ENCODE data around the gene ICA1. TPM values are rescaled to one million over a fixed set of nuclear protein-coding genes. Genes with fewer than 3 reads are reported as not detected.

ICA1 gene
- total RNA-seq, 2 donors from 2014 or later, result 0.46 to 3.6 TPM

DNA sequence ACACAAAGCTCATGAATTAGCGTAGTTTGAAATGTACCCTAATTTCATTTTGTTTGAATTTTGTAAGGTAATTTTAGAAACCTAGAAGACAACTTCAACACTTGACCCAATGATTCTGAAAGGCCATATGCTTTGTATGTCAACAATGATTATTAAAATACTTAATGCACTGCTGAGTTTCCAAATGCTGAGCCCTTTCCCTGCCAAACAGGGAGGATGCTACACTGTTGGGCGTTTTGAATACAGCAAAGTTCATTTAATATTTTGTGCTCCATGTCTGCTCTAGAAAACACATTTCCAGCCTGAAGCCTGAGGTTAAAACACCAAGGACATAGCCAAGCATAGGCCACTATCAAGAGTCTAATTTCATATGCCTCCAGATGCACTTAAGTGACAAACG, 99.8 kb downstream of the ICA1 start:
- H3K9me3 Mint-ChIP-seq, result no peaks in the 10 kb centered on the region
- no peaks in the 10 kb centered on the region for H3K36me3 Mint-ChIP-seq
- DNase-seq (ENCODE audit: low spot score in 2 of 2) (no peak), ATAC-seq (no peak)
- H3K27ac Mint-ChIP-seq, result no peak overlapping the region

DNA sequence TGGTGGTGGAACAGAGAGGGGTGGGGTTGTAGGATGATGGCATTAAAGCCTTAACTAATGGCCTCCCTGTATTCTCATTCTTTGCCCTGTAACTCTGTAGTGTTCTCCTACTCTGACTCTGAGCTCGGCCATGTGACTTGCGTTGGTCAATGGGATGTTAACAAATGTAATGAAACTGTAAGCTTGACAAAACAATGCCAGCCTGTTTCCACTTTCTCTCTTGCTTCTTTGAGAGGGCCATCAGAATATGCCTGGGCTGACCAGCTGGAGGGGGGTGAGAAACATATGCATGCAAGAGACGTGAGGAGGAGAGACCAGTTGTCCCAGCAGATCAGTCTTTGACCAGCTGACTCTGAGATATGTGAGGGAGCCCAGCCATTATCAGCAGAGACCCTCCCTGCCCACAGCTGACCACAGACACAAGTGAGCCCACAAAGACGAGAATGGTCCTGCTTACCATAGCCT, 100.6 kb downstream of the ICA1 start:
- ATAC-seq (no peak), DNase-seq (ENCODE audit: low spot score in 2 of 2) (no peak)
- Mint-ChIP-seq H3K27ac (no peak overlapping the region), H3K36me3 (no peaks in the 10 kb centered on the region), H3K9me3 (no peaks in the 10 kb centered on the region)

DNA sequence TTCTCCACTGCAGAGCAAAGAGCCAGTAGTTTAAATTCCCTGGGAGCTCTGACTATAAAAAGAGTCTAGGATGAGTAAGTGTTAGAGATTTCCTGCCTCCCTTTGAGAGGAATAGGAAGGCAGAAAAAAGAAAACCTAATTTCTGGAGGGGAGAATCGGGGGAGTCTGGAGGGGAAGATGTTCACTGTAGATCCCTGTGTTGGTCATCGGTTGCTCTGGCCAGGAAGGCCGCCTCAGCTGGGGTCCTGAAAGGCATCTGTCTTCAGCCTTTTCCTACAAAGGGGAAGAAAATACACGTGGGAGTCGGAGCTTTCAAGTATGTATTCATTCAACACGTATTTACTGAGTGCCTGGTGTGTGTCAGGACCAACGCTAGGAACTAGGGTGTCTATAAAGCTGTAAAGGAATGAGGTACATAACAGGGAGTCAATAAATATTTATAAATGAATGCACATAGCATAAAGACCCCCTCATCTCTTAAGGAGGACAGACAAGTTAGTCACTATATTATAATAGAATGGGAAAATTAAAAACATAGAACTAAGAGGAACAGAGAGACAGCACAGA, 101.1 kb downstream of the ICA1 start:
- H3K9me3 Mint-ChIP-seq, result no peaks in the 10 kb centered on the region
- DNase-seq (ENCODE audit: low spot score in 2 of 2) (no peak), ATAC-seq (no peak)
- H3K27ac Mint-ChIP-seq, result peak overlapping the region in 1 of 2 donors; percentile 51
- no peaks in the 10 kb centered on the region for H3K36me3 Mint-ChIP-seq

DNA sequence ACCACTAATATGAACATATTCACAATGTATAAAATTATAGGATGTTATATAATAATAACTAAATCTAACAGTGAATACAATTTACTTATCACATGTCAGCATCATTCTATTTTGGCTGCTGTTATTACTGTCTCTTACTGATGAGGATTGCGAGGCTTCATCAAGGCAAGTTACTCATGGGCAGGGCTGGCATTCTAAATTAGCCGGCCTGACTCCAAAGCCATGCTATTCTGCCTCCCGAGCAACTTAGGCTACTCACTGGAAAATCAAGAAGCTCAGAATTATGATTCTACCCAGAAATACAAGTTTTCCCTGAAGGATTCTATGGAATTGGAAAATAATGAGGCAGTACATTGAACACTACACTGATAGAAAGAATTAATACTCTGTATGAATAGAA, 101.7 kb downstream of the ICA1 start:
- DNase-seq (ENCODE audit: low spot score in 2 of 2), result no peak
- Mint-ChIP-seq H3K36me3 (no peaks in the 10 kb centered on the region), H3K27ac (no peak overlapping the region), H3K9me3 (no peaks in the 10 kb centered on the region)
- no peak for ATAC-seq

DNA sequence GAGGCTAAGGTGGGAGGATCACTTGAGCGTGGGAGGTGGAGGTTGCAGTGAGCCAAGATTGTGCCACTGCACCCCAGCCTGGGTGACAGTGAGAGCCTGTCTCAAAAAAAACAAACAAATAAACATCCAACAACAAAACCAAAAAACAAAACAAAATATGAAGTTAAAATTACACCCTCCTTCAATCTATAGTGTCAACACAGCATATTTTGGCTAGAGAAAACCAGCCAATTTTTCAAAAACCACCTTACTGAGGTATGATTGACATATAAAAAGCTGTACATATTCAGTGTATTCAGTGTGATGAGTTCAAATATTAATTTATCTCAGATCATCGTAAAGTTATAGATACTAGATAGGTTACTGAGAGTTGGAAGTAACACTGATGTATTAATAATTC, 102.4 kb downstream of the ICA1 start:
- Mint-ChIP-seq H3K36me3 (no peaks in the 10 kb centered on the region), H3K27ac (no peak overlapping the region)
- DNase-seq (ENCODE audit: low spot score in 2 of 2), result no peak

DNA sequence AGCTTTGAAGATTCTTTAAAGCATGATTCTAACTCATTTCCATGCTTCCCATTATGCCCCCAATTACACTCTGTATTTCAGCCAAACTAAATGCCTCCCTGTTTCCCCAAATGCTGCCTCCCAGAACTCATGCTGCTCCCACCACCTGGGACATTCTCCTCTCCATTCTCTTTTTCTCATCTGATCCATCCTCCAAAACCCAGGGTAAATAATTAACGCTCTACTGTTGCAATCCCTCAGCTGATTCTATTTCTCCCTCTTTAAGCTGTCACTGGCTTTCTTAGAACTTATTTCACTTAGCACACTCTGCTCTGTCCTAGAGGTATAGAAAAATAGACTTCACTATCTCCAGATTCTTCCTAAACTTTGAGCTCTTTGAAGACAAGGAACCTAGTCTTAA, 104.7 kb downstream of the ICA1 start:
- ATAC-seq (no peak), DNase-seq (ENCODE audit: low spot score in 2 of 2) (no peak)
- H3K9me3 Mint-ChIP-seq, result peaks cover 6 to 7% of the 10 kb centered on the region in 2 donors
- H3K27ac Mint-ChIP-seq, result no peak overlapping the region
- peaks cover 0 to 7% of the 10 kb centered on the region in 2 donors for H3K36me3 Mint-ChIP-seq

More for the DNA sequence above, 102.4 kb downstream of the ICA1 start:
- H3K9me3 Mint-ChIP-seq, result no peaks in the 10 kb centered on the region
- ATAC-seq, result no peak

DNA sequence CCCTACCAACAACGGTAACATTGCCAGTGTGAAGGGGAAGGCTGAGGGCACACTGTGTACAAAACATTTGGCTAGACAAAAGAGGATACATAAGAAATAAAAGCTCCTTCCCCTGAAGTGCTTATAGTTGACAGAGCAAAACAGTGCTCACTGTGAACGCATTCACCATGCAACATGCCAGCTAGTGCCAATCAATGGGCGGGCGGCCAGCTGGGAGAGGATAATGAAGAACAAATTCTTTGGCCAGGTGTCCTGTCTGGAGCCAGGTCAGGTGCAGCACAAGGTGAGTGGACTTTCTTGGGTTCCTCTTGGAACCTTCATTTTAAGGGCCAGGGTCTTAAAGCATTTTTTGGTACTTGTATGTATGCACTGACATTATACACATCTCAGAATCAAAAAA, 106.1 kb downstream of the ICA1 start:
- H3K27ac Mint-ChIP-seq, result no peak overlapping the region
- H3K36me3 Mint-ChIP-seq, result peaks cover 0 to 16% of the 10 kb centered on the region in 2 donors
- DNase-seq (ENCODE audit: low spot score in 2 of 2) (no peak), ATAC-seq (no peak)
- peaks cover 9 to 13% of the 10 kb centered on the region in 2 donors for H3K9me3 Mint-ChIP-seq

DNA sequence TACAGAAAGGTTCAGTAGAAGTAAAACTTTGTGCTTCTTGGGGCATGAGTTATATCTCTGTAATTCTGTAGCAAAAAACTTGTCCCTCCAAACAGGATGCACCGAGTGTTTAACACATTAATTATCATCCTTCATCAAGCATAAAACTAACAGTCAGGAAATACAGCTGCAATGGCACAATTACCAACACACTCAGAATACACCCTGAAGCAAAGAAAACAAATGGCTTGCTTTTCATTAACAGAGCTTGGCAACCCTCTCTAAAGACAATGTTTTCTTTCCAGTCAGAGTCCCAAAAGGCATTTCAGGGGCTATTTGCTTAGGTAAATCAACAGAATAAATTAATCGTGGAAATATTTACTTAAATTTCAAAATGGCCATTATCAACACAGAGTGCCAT, 107.7 kb downstream of the ICA1 start:
- no peak for ATAC-seq

DNA sequence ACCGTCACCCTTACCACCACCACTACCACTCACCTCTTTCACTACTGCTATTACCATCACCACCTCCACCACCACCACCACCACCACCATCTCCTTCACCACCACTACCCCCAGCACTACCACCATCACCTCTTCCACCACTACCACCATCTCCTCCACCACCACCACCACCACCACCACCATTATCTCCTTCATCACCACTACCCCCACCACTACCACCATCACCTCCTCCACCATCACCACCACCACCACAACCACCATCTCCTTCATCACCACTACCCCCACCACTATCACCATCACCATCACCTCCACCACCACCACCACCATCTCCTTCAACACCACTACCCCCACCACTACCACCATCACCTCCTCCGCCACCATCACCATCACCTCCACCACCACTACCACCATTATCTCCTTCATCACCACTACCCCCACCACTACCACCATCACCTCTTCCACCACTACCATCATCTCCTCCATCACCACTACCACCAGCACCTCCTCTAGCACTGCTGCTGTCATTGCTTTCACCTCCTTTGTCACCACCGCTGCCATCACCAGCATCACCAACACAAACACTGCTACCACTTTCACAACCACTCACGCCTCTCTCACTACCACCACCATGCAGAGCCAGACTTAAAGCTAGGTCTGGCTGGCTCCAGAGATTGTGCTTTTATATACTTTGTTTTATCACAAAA, 109.3 kb downstream of the ICA1 start:
- Mint-ChIP-seq H3K27ac (no peak overlapping the region), H3K9me3 (peaks cover 9 to 13% of the 10 kb centered on the region in 2 donors), H3K36me3 (peaks cover 0 to 16% of the 10 kb centered on the region in 2 donors)
- DNase-seq (ENCODE audit: low spot score in 2 of 2) (no peak), ATAC-seq (peak in 1 of 2 donors; percentile 50)

More for the DNA sequence above, 107.7 kb downstream of the ICA1 start:
- Mint-ChIP-seq H3K27ac (no peak overlapping the region), H3K36me3 (peaks cover 0 to 16% of the 10 kb centered on the region in 2 donors), H3K9me3 (peaks cover 9 to 13% of the 10 kb centered on the region in 2 donors)
- no peak for DNase-seq (ENCODE audit: low spot score in 2 of 2)

DNA sequence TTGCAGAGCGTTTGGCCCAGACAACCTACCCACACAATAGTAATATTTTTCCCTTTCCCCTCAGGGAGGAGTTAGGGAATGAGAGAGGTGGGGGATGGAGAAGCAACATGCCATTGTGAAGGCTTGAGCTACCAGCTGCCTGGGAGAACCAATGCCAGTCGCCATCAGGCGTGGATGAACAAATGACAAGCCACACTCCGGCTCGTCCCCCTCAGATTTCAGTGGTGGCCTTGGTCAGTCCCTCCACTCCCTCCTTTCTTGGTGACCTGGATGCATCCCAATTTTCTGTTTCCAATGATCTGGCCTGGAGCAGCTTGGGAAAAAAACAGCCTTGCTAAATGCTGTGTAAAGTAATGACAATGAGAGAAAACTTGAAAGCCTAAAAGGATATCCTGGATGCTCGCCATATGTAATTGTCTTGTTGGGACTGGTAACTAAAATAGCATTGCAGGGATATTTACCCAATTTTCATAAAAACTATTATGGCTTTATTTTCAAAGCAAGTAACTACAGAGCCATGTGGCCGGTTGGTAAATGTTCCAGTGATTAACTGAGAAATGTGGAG, 110.7 kb downstream of the ICA1 start:
- Mint-ChIP-seq H3K36me3 (peaks cover 0 to 16% of the 10 kb centered on the region in 2 donors), H3K27ac (no peak overlapping the region), H3K9me3 (peaks cover 9 to 13% of the 10 kb centered on the region in 2 donors)
- ATAC-seq (no peak), DNase-seq (ENCODE audit: low spot score in 2 of 2) (no peak)

DNA sequence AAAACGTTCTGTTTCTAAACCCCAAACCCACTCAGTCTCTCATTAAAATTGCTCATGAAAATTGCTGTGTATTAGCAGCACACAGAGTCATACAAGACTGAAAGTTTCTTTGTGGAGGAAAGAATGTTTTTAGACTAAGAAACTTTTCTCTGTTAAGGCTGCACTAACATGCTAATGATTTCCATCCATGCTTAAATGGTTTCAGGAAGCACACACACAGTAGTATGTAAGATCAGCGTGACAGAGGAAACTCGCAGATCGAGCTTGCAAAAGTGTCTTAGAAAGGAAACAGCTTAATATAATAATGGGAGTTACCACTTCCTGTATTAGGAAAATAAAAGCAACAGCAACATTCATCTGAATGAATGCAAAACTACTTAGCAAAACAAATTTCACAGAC, 112.7 kb downstream of the ICA1 start:
- H3K36me3 Mint-ChIP-seq, result peaks cover 0 to 16% of the 10 kb centered on the region in 2 donors
- peaks cover 9 to 13% of the 10 kb centered on the region in 2 donors for H3K9me3 Mint-ChIP-seq
- H3K27ac Mint-ChIP-seq, result no peak overlapping the region
- ATAC-seq, result peak in 1 of 2 donors; percentile 53
- no peak for DNase-seq (ENCODE audit: low spot score in 2 of 2)

DNA sequence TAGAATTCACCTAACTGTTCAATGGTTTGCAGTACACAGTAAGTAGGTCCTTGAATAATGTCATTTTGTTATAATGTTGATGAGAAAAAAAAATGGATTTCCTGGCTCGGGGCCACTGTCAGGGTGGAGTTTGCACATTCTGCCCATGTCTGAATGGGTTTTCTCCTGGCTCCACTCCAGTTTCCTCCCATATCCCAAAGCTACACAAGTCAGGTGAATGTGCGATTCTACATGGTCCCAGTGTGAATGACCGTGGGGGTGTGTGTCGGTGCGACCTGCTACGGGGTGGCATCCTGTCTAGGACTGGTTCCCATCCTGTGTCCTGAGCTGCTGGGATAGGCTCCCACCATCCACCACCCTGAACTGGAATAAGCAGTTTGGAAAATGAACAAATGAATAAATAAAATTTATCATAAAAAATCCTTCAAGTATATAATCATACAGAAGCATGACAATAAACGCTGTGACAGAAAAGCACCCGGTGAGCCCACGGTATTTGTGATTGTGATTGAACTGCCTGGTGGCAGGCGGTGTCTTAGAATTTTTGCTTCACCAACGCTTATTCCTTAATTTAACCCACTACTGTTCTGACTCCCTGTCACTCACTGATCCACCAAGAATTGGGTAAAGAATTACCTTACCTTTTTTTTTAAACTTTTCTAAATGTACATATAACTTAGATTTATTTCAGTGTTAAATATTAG, 114.1 kb downstream of the ICA1 start:
- DNase-seq (ENCODE audit: low spot score in 2 of 2), result no peak
- no peak for ATAC-seq
- peaks cover 5 to 10% of the 10 kb centered on the region in 2 donors for H3K9me3 Mint-ChIP-seq
- peaks cover 0 to 10% of the 10 kb centered on the region in 2 donors for H3K36me3 Mint-ChIP-seq
- H3K27ac Mint-ChIP-seq, result no peak overlapping the region

DNA sequence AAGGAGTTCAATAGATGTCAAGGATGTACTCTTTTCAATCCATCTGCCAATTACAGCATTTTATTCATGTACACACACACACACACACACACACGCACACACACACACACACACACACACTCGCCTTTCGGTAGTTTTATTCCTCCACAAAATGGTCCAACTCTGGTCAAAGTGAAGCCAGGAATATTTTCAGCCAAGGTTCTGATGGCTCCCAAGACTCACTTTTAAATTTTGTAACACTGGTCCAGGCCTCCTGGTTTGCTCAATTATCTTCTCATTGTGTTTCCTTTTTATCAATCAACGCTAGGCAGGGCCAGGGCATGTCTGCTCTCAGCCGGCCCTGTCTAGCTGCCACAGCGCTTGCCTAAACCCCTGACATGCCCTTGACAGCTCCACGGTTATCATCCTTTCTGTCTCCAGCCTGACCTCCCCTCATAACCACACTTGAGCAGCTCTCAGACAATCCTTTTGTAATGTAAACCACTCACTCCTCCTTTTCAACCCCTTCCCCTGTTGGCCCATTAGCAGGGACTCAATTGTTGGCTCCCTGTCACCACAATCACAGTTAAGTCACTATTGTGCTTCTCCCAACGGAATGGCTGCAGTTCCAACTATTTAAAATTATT, 115.1 kb downstream of the ICA1 start:
- Mint-ChIP-seq H3K9me3 (peaks cover 2 to 7% of the 10 kb centered on the region in 2 donors), H3K27ac (no peak overlapping the region), H3K36me3 (peaks cover 0 to 7% of the 10 kb centered on the region in 2 donors)
- DNase-seq (ENCODE audit: low spot score in 2 of 2) (no peak), ATAC-seq (no peak)

DNA sequence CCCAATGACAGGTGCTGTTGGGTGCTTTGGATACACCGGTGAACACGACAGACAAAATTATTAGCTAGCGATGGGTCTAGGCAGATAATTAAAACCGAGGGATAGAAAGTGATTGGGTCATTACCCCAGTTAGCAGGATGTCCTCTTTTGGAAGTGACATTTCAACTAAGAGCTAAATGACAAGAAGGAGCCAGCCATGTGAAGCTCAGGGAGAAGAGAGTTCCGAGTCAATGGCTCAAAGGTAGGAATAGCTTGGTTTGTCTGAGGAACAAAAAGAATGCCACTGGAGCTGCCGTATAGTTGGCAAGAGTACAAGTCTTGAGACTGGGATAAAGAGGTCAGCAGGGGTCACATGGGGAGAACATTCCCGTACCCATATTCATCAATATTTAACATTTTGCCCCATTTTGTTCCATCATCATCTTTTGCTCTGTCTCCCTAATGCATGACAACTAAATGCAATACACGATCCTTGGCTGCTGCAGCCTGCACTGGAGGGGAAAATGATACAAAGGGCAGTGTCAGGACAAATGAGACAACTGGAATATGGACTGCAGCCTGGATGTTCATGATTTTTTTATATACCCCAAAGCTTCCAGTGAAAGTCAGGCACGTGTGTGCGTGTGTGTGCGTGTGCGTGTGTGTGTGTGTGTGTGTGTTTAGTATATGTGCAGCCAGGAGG, 115.7 kb downstream of the ICA1 start:
- ATAC-seq (no peak), DNase-seq (ENCODE audit: low spot score in 2 of 2) (no peak)
- no peak overlapping the region for H3K27ac Mint-ChIP-seq
- no peaks in the 10 kb centered on the region for H3K9me3 Mint-ChIP-seq
- H3K36me3 Mint-ChIP-seq, result peaks cover 0 to under 1% of the 10 kb centered on the region in 2 donors

DNA sequence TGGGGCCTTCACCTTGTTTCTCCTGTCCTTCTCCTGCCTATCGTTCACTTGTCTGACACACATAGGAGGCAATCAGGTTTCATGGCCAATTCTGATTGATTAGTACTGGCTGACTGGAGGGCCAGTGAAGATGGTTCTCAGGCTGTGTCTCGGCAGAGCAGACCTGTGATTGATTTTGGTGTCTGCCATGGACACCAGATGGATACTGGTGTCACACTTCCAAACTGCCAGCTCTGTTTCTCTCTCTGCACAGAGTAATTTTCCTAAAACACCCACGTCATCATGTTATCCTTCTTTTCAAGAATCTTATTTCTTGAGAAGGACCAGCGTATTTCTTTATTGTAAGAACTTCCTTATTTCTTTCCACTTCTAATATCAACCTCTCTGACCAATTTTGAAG, 117.1 kb downstream of the ICA1 start:
- ATAC-seq, result no peak
- H3K27ac Mint-ChIP-seq, result no peak overlapping the region
- no peak for DNase-seq (ENCODE audit: low spot score in 2 of 2)
- H3K9me3 Mint-ChIP-seq, result no peaks in the 10 kb centered on the region
- no peaks in the 10 kb centered on the region for H3K36me3 Mint-ChIP-seq

DNA sequence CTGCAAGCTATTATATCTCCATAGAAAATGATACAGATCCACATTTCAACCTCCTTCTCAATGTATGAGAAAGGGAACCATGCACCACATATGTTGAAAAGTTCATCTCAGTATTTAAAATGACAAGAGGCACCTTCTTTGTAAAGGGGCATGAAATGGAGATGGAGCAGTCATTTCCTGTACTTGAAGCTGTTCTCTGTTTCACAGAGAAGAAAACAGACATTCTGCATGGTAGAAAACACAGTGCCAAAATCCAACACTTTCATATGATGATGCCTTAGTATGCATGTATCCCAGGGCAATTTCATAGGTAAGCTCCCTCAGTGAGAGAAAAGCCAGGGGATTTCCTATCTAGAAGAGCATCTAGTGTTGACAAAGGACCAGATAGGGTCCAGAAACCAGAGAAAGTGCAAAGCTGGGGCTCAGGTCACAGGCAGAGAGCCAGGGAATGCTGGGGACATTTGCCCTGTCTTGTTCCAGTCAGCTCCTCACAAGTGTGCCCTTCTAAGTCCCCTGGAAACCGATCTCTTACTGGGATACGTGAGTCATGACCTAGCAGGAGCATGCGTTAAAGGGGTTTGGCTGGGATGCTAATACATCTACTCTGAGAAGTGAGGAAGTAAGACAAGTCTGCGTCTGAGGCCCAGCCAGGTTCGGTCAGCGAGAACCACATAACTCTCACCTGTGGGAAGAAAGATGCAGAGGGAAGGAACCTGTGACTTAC, 118.7 kb downstream of the ICA1 start:
- peak; percentile 49 to 86 for ATAC-seq
- Mint-ChIP-seq H3K36me3 (no peaks in the 10 kb centered on the region), H3K27ac (no peak overlapping the region), H3K9me3 (no peaks in the 10 kb centered on the region)
- DNase-seq (ENCODE audit: low spot score in 2 of 2), result no peak
